GM12878 (cell line): ENCODE results near the gene LARGE1. TPM values are rescaled to one million over a fixed set of nuclear protein-coding genes. Genes with fewer than 3 reads are reported as not detected.

Source experiments
- ATAC-seq: fragments of 200-7000 bp; cut with Tn5 transposase; 3 replicates; pipeline ENCODE4 v1.9.1; 2020; ENCODE audit warnings: mild to moderate bottlenecking, moderate library complexity
- BruUV-seq: library from RNA; stranded (reverse); fragments of 400-500 nt; replicated peaks from 2 replicates; lab custom pipeline; 2021; lab: Mats Ljungman, UMichigan
- CTCF ChIA-PET: fragments of 300-600 bp; sonication (Branson Sonifier 250); formaldehyde crosslinking; extraction: SDS; loops from one replicate; lab custom pipeline; 2021; ENCODE audit warnings: inconsistent platforms; lab: Yijun Ruan, JAX
- POLR2A ChIA-PET: fragments of 350-600 bp; formaldehyde crosslinking; extraction: SDS; loops from one replicate; lab custom pipeline; 2021; ENCODE audit warnings: inconsistent platforms; lab: Charles Lee
- RAD21 ChIA-PET: fragments of 300-600 bp; sonication (Branson Sonifier 250); formaldehyde crosslinking; loops from one replicate; lab custom pipeline; 2023; ENCODE audit warnings: antibody characterized with exemption; ENCODE audit not compliant: unreplicated experiment; lab: Charles Lee
- SMC1A ChIA-PET: fragments of 300-600 bp; sonication (Branson Sonifier 250); formaldehyde crosslinking; loops from one replicate; lab custom pipeline; 2023; ENCODE audit not compliant: unreplicated experiment, uncharacterized antibody; lab: Charles Lee
- DNase-seq: peaks from one replicate; pipeline ENCODE4 v3.0.0-alpha.2; 2011; ENCODE audit warnings: low read depth, low spot score
- FAIRE-seq: peaks from 3 replicates; lab custom pipeline; 2011; peaks lifted over from hg19 to GRCh38; lab: Jason Lieb, UNC
- H2AFZ ChIP-seq: 2 replicates; pipeline ENCODE4 v1.6.0; 2011; ENCODE audit warnings: low read depth, low read length, control low read depth; ENCODE audit not compliant: control insufficient read depth
- H3K27ac ChIP-seq: 2 replicates; pipeline ENCODE4 v1.5.1; 2011; ENCODE audit warnings: control low read depth; ENCODE audit not compliant: control insufficient read depth, insufficient read depth
- H3K27me3 ChIP-seq, 2 experiments: replicated peaks in 1 of 2; 2 replicates each; pipeline versions ENCODE4 v1.6.0 to v1.6.1; 2011; ENCODE audit warnings: low read length in 1 of 2; ENCODE audit not compliant: control insufficient read depth in 2 of 2, insufficient read depth in 2 of 2
- H3K36me3 ChIP-seq, 2 experiments: 2 replicates each; pipeline ENCODE4 v1.5.1; 2011; ENCODE audit warnings: low read length in 1 of 2; ENCODE audit not compliant: control insufficient read depth in 2 of 2, insufficient read depth in 2 of 2
- H3K4me1 ChIP-seq: 2 replicates; pipeline ENCODE4 v1.6.1; 2011; ENCODE audit warnings: mild to moderate bottlenecking, low read length, moderate library complexity, mixed read lengths; ENCODE audit not compliant: control insufficient read depth, insufficient read depth
- H3K4me2 ChIP-seq: 2 replicates; pipeline ENCODE4 v1.6.0; 2011; ENCODE audit warnings: control low read depth; ENCODE audit not compliant: control insufficient read depth, insufficient read depth
- H3K4me3 ChIP-seq: fragments of 200-600 bp; sonication (generic); 2 replicates; pipeline ENCODE4 v1.5.1; 2016
- H3K79me2 ChIP-seq: 2 replicates; pipeline ENCODE4 v1.6.0; 2011; ENCODE audit warnings: low read length; ENCODE audit not compliant: control insufficient read depth, insufficient read depth
- H3K9ac ChIP-seq: 2 replicates; pipeline ENCODE4 v1.8.0; 2011; ENCODE audit warnings: low read length, control low read depth, mixed read lengths; ENCODE audit not compliant: control insufficient read depth, insufficient read depth
- H3K9me3 ChIP-seq: replicated peaks from 3 replicates; pipeline ENCODE4 v1.5.1; 2011; ENCODE audit warnings: mild to moderate bottlenecking, low read length; ENCODE audit not compliant: control insufficient read depth, insufficient read depth
- H4K20me1 ChIP-seq: 2 replicates; pipeline ENCODE4 v1.6.0; 2011; ENCODE audit not compliant: control insufficient read depth, insufficient read depth
- BCLAF1 ChIP-seq: fragments of 450-650 bp; IDR thresholded peaks from 2 replicates; pipeline ENCODE4 v1.6.1; 2017; ENCODE audit warnings: antibody characterized with exemption, mild to moderate bottlenecking, moderate library complexity
- BHLHE40 ChIP-seq, 2 experiments: fragments of 450-650 bp in 1 of 2; IDR thresholded peaks; 2 replicates each; pipeline ENCODE4 v1.6.1; 2011 to 2017; ENCODE audit warnings: low read depth in 2 of 2, borderline replicate concordance in 1 of 2, improper control_type of control experiment in 1 of 2, low read length in 1 of 2, mild to moderate bottlenecking in 1 of 2
- CREM ChIP-seq: IDR thresholded peaks from 2 replicates; pipeline ENCODE4 v1.6.1; 2014; ENCODE audit warnings: antibody characterized with exemption, low read depth
- E2F4 ChIP-seq: IDR thresholded peaks from 2 replicates; pipeline ENCODE4 v1.6.1; 2012; ENCODE audit warnings: low read depth, low read length, improper control_type of control experiment
- FOXK2 ChIP-seq: fragments of 450-650 bp; IDR thresholded peaks from 2 replicates; pipeline ENCODE4 v1.6.1; 2017; ENCODE audit warnings: mild to moderate bottlenecking, moderate library complexity
- HCFC1 ChIP-seq: fragments of 150-350 bp; IDR thresholded peaks from 2 replicates; pipeline ENCODE4 v1.6.1; 2014; ENCODE audit warnings: low read length
- IRF5 ChIP-seq: fragments of 450-650 bp; IDR thresholded peaks from 2 replicates; pipeline ENCODE4 v1.6.1; 2017; ENCODE audit warnings: borderline replicate concordance
- KDM1A ChIP-seq: fragments of 200-600 bp; sonication (generic); IDR thresholded peaks from 2 replicates; pipeline ENCODE4 v1.6.1; 2016; ENCODE audit warnings: borderline replicate concordance
- NR2F1 ChIP-seq: fragments of 450-650 bp; conservative IDR thresholded peaks from 2 replicates; pipeline ENCODE4 v1.6.1; 2017; ENCODE audit warnings: mild to moderate bottlenecking
- RBBP5 ChIP-seq: fragments of 200-600 bp; sonication (generic); conservative IDR thresholded peaks from 2 replicates; pipeline ENCODE4 v1.6.1; 2016
- SMAD5 ChIP-seq: IDR thresholded peaks from 2 replicates; pipeline ENCODE4 v1.6.1; 2016; ENCODE audit warnings: antibody characterized with exemption, low read depth
- SMARCA5 ChIP-seq: fragments of 450-650 bp; IDR thresholded peaks from 2 replicates; pipeline ENCODE4 v1.6.1; 2017; ENCODE audit warnings: mild to moderate bottlenecking
- SPI1 ChIP-seq: IDR thresholded peaks from 2 replicates; pipeline ENCODE4 v1.6.1; 2011; ENCODE audit warnings: low read depth, mild to moderate bottlenecking, low read length, moderate library complexity, borderline replicate concordance; ENCODE audit not compliant: insufficient read depth
- SREBF1 ChIP-seq: IDR thresholded peaks from 2 replicates; pipeline ENCODE4 v1.6.1; 2012; ENCODE audit warnings: mild to moderate bottlenecking, low read length
- STAT1 ChIP-seq: fragments of 450-650 bp; conservative IDR thresholded peaks from 2 replicates; pipeline ENCODE4 v1.6.1; 2014; ENCODE audit warnings: antibody characterized with exemption, mild to moderate bottlenecking
- WGBS: methylation state at CpG from one replicate; pipeline ENCODE4 v1.1.6; 2016; ENCODE audit warnings: low lambda C conversion rate; ENCODE audit not compliant: insufficient replicate concordance, insufficient coverage; ENCODE audit errors: missing lambda C conversion rate; 5-methylcytosine and 5-hydroxymethylcytosine counted together
- in situ Hi-C: fragments of 300-500 bp; cut with MboI; formaldehyde crosslinking; loops from 9 replicates; pipeline ENCODE4 v1.14.3; 2018; ENCODE audit warnings: mixed read lengths
- intact Hi-C: fragments of 100-400 bp; cut with micrococcal nuclease; formaldehyde crosslinking; loops from one replicate; pipeline ENCODE4 v1.14.2; 2022; ENCODE audit not compliant: unreplicated experiment
- polyA plus RNA-seq, 11 experiments: library from polyadenylated mRNA; depleted of rRNA in 4 of 11; unstranded in 6 of 11; stranded (reverse) in 5 of 11; fragments of >200 nt; fragmentation: Nextera tagmentation in 4 of 11; fragmentation: Illumina TruSeq in 1 of 11; extraction: Ambion mirVana in 4 of 11; extraction: Trizol in 1 of 11; gene quantifications; 1 replicate in 1 of 11; 2 replicates in 10 of 11; pipeline versions ENCODE4 v1.2.1 to v1.2.3, GENCODE V29; 2011 to 2016; ENCODE audit warnings: inconsistent platforms in 2 of 11, missing spikeins in 2 of 11, low read depth in 1 of 11
- total RNA-seq, 4 experiments: library from RNA; depleted of rRNA in 3 of 4; stranded (reverse); fragments of >200 nt in 3 of 4; fragmentation: Illumina TruSeq in 1 of 4; extraction: Trizol in 1 of 4; gene quantifications; 2 replicates each; pipeline versions ENCODE4 v1.2.1 to v1.2.3, GENCODE V29; 2013 to 2021

LARGE1 gene
- total and polyA plus RNA-seq, 10 of the 15 experiments (the other 5 are each of a cell fraction or from before 2014, with no cell fraction given), result 3.2 to 41.4 (median 17.3) TPM

- no peak for TF ChIP-seq STAT1
Observed at GRCh38 chr22:33677536-33677935, 242.7 kb downstream of the LARGE1 start (continued).

- DNase-seq, result no peak
- intact Hi-C loops (no loop called here), in situ Hi-C loops (no loop called here)
- no peaks in the 10 kb centered on the region for H3K79me2 ChIP-seq
- SMC1A ChIA-PET, result no interaction called here
- no peak overlapping the region for H3K27ac ChIP-seq
- no peak for ATAC-seq
- H3K4me3 ChIP-seq, result no peak overlapping the region
- H3K27me3 ChIP-seq, result no peaks in the 10 kb centered on the region
- no TSS peak for BruUV-seq
- H3K4me1 ChIP-seq, result no peaks in the 10 kb centered on the region
- H3K36me3 ChIP-seq, result no peaks in the 10 kb centered on the region
- FAIRE-seq, result no peak
- POLR2A ChIA-PET, result no interaction called here
- no peak overlapping the region for H3K9ac ChIP-seq
- CTCF ChIA-PET, result no interaction called here
- H3K9me3 ChIP-seq, result no peaks in the 10 kb centered on the region
- no peak overlapping the region for H3K4me2 ChIP-seq
- WGBS, result 85% methylated on average over 4 of the region's 4 CpGs
- H2AFZ ChIP-seq, result no peak overlapping the region
- RAD21 ChIA-PET, result no interaction called here
- no peak for TF ChIP-seq E2F4
- no peak for TF ChIP-seq NR2F1
- no peak for TF ChIP-seq FOXK2
- TF ChIP-seq BCLAF1, result no peak
- no peak for TF ChIP-seq HCFC1
- no peak for TF ChIP-seq IRF5
- TF ChIP-seq CREM, result no peak
- no peak for TF ChIP-seq SMAD5
- no peak for TF ChIP-seq RBBP5
- TF ChIP-seq SMARCA5, result no peak
- TF ChIP-seq SREBF1, result no peak
- TF ChIP-seq SPI1, result no peak
- TF ChIP-seq BHLHE40 (IDR thresholded peaks at IDR 0.05; ENCODE audit: borderline replicate concordance in 1 of 2, low read depth in 2 of 2, low read length in 1 of 2), result no peak
- no peak for TF ChIP-seq STAT1
- no peak for TF ChIP-seq KDM1A
- no peaks in the 10 kb centered on the region for H4K20me1 ChIP-seq
Observed at GRCh38 chr22:33674357-33674756, 245.9 kb downstream of the LARGE1 start.
